Measurements from ENCODE around the gene HDGFL2.

HDGFL2 gene

GRCh38 chr19:4471403-4472173 is 509 bp upstream of the HDGFL2 start:
- DNase-seq = peak; percentile 100

- no peak for DNase-seq
Measured at GRCh38 chr19:4473011-4473762, 1.1 kb downstream of the HDGFL2 start.

- DNase-seq = no peak
Measured at GRCh38 chr19:4473763-4474513, 1.8 kb downstream of the HDGFL2 start.

GRCh38 chr19:4474514-4475022 is 2.5 kb downstream of the HDGFL2 start:
- no peak for DNase-seq

- no peak for DNase-seq
Measured at GRCh38 chr19:4477034-4477801, 5.1 kb downstream of the HDGFL2 start.

GRCh38 chr19:4482721-4483364 is 10.7 kb downstream of the HDGFL2 start:
- no peak for DNase-seq

GRCh38 chr19:4483385-4483784 is 11.3 kb downstream of the HDGFL2 start:
- DNase-seq = no peak

GRCh38 chr19:4487572-4487971 is 15.5 kb downstream of the HDGFL2 start:
- no peak for DNase-seq

GRCh38 chr19:4488496-4488895 is 16.4 kb downstream of the HDGFL2 start:
- no peak for DNase-seq

- DNase-seq = no peak
Measured at GRCh38 chr19:4491446-4491845, 19.3 kb downstream of the HDGFL2 start.

- no peak for DNase-seq
Measured at GRCh38 chr19:4492337-4493103, 20.4 kb downstream of the HDGFL2 start.

- no peak for DNase-seq
Measured at GRCh38 chr19:4493104-4493928, 21.2 kb downstream of the HDGFL2 start.

GRCh38 chr19:4493929-4494690 is 22.0 kb downstream of the HDGFL2 start:
- no peak for DNase-seq

- no peak for DNase-seq
Measured at GRCh38 chr19:4494691-4495064, 22.6 kb downstream of the HDGFL2 start.

- DNase-seq = no peak
Measured at GRCh38 chr19:4495471-4495870, 23.4 kb downstream of the HDGFL2 start.

- no peak for DNase-seq
Measured at GRCh38 chr19:4496304-4496703, 24.2 kb downstream of the HDGFL2 start.

GRCh38 chr19:4497770-4498389 is 25.8 kb downstream of the HDGFL2 start:
- no peak for DNase-seq

GRCh38 chr19:4498694-4499093 is 26.6 kb downstream of the HDGFL2 start:
- no peak for DNase-seq

GRCh38 chr19:4499318-4499717 is 27.2 kb downstream of the HDGFL2 start:
- DNase-seq = no peak

All from CD4-positive, alpha-beta T cell treated with Interferon gamma for 1 hour (primary cell).